NCI-H82 treated with DMSO at 0.1 percent for 48 hours (cell line): ENCODE measurements around the gene FBXL15.
A peak's percentile ranks its signal among the peaks of the same experiment; 100 is the strongest.

ENCODE experiments used
- DNase-seq: peaks from one replicate; lab custom pipeline; 2025; ENCODE audit not compliant: unreplicated experiment; lab: John Stamatoyannopoulos, UW

FBXL15 gene

GRCh38 chr10:102409604-102410428 is 10.8 kb upstream of the FBXL15 start:
- no peak for DNase-seq

GRCh38 chr10:102410429-102411073 is 10.1 kb upstream of the FBXL15 start:
- no peak for DNase-seq

GRCh38 chr10:102411341-102412255 is 9.0 kb upstream of the FBXL15 start:
- no peak for DNase-seq

- no peak for DNase-seq
Observed at GRCh38 chr10:102412293-102412692, 8.3 kb upstream of the FBXL15 start.

DNA sequence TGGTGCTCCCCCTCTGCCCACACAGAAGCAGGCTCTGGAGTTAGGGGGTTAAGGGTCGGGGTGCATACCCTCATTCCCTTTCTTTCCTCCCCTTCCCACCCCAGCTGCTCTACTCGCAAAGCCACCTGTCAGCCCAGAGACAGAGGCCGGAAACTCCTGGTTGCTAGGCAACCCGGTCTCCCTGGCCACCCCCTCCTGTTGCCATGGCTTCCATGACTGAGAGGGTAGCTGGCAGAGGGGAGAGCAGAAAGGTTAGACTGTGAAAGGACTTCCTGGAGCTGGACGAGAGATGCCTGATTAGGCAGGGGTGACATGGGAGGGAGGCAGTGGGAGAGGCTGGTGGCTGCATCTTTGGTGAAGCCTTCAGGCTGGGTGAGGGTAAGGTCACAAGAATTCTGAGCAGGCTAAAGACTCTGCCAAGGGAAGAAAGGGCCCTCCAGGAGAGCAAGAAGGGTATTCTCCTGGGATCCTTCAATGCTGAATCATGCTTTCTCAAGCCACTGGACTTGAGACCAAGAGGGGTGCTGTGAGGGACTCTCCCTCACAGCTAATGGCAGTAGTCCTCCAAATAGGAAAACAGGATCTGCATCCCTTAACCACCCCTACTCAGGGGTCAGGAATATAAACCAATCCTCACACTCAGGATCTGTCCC is 7.5 kb upstream of the FBXL15 start:
- no peak for DNase-seq

- no peak for DNase-seq
Observed at GRCh38 chr10:102413806-102414561, 6.7 kb upstream of the FBXL15 start.

GRCh38 chr10:102414749-102415148 is 5.9 kb upstream of the FBXL15 start:
- no peak for DNase-seq

DNA sequence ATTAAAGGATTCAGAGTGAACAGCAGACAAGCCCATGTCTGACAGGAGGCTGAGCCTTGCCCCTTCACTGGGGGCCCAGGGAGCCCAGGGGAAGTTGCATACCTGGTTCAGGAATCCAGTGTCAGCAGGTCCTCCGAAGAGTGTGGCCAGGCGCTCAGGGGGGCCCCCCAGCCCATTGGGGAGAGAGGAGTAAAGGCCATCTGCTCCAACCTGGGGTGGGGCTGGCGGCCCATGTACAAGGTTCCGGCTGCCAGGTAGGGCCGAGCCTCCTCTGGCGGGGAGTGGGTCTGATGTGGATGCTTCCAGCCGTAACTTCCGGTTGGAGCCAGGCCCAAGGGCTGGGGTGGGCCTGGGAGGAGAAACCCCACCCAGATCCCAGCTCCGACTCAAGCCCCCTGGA is 4.4 kb upstream of the FBXL15 start:
- no peak for DNase-seq

- no peak for DNase-seq
Observed at GRCh38 chr10:102416695-102417094, 3.9 kb upstream of the FBXL15 start.

DNA sequence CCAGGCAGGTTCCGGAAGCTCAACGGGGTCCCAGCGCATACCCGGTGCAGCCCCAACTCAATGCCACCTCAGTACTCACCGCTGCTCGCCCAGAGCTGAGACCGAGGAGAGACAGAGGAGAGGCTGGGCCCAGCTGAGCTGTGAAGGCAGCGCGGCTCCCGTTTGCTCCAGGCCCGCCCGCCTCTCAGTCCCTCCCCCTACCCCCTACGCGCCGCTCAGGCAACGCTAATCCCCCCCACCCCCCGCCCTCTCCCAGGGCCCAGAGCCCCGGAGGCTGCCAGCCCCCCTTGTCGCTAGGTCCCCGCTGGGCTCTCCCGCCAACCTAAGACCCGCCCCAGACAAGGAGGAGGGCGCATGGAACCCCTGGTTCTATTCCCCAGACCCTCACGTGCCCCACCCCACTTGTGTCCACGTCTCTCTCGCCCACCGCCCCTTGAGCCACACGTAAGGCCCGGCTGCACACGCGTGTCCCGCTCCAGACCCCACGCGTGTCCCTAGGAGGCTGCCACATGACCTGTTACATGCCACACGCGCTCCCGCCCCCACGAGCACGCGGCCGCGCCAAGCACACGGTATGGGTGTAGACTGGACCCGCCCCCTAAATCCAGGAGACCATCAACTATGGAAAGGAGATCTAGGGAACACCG is 1.9 kb upstream of the FBXL15 start, which contains the start of gene PSD:
TSS of gene PSD (minus strand) at position 164 of the 647 bp plus-strand sequence. CDS start 1,747 bp downstream, outside the sequence.
- peak; percentile 80 for DNase-seq

DNA sequence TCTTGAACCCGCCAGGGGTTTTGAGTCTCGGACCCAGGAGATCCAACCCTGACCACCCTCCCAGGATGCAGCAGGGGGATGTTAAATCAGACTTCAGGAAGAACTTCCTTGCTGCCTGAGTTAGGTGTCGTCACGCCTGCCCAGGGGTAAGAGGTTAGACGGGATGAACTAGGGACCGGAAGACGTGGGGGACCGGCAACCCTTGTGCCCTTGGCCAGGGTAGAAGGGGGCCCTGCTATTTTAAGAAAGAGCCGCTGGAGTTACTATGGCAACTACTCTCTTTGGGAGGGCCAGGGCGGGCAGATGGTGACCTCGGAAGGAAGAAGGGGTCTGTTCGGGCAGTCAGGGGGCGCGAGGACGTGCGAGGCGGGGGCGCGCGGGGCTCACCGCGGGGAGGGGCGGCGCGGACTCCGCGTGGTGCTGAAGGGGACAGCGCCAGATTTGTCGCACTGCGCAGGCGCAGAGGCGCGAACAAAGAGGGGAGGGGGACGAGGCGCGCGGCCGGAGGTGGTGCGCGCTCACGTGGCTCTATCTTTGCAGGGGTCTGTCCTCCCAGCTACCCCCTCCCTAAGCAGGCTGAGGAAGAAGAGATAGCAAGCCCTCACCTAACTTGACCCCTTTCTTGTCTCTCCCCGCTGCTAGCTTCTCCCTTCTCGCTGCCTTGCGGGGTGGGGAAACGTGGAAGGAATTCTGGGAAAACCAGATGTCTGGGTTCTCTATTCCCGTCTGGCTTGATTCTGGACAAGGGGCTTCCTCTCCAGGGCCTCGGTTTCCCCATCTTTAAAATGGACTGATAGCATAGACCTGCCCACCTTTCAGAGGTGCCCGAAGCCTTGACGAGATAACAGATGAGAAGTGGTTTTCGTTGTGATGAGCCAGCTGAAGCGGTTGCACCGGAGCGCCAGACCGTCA is 1.1 kb upstream of the FBXL15 start:
- DNase-seq, result peak; percentile 84

GRCh38 chr10:102420181-102420713 is 389 bp upstream of the FBXL15 start:
- DNase-seq, result no peak

- DNase-seq, result no peak
Observed at GRCh38 chr10:102421507-102421756, 796 bp downstream of the FBXL15 start.

DNA sequence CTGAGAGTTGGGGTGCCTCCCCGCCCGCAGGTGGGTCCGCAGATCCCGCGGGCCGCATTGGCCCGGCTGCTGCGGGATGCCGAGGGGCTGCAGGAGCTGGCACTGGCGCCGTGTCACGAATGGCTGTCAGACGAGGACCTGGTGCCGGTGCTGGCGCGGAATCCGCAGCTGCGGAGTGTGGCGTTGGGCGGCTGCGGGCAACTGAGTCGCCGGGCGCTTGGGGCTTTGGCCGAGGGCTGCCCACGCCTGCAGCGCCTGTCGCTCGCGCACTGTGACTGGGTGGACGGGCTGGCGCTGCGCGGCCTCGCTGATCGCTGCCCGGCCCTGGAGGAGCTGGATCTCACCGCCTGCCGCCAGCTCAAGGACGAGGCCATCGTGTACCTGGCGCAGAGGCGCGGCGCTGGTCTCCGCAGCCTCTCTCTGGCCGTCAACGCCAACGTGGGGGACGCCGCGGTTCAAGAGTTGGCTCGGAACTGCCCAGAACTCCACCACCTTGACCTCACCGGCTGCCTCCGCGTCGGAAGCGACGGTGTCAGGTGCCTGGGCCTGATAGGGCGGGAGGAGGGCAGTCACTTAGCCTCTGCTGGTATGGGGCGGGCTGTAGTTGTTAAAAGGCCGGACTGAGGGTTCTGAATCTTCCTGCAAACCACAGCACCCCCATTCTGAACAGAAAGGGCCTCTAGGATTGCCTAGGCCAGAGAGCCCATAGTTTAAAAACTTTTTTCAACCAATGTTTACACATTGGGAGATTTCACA is 1.3 kb downstream of the FBXL15 start:
- no peak for DNase-seq

DNA sequence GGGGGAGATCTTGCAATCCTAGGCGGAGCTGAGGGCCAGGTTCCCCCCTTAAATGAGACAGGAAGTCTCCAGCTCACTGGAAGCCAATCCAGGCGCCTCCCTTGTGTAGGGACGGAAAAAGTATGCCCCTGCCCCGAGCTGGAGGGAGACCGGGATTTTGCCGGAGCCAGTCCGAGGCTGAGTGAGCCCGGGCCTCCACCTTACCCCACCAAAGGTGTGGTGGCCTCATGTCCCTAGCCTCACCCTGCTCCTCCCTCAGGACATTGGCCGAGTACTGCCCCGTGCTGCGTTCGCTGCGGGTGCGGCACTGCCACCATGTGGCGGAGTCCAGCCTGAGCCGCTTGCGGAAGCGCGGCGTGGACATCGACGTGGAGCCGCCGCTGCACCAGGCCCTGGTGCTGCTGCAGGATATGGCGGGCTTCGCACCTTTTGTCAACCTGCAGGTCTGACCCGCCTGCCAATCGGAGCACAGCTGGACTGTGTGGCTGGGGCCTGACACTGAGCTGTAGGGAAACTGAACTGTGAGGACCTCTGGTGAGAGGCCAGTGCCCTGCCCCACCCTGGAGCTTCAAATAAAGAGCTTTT is 2.0 kb downstream of the FBXL15 start:
- DNase-seq, result no peak

GRCh38 chr10:102423372-102423968 is 2.8 kb downstream of the FBXL15 start:
- no peak for DNase-seq

DNA sequence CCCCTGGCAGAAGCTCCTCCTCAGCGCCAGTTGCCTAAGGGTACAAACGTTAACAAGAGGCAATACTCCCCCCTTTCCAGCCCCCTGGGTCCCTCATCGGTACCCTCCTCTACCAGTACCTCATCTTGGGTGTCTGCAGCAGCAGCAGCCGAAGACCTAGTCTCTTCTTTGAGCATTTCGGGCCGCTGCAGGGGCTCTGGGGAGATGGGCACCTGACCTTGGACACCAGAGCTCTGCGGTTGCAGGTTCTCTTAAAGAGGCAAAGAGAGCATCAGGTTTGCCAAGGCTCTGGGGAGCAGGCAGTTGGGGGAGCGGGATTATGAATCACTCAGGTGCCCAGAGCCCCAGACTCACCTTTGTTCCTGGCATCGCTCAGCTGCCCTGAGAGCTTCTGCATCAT is 3.5 kb downstream of the FBXL15 start:
- DNase-seq, result no peak
